Middle frontal gyrus (tissue), 1 donor: Measurements from ENCODE around the gene BEST1.
"Not testable (repeated sequence)": the region's sequence is repeated elsewhere in the genome, so short reads cannot be mapped to it uniquely, and the experiment has no call there.

ENCODE experiments used
- DNase-seq: peaks from one replicate; pipeline ENCODE4 v3.0.0-alpha.2; 2015; ENCODE audit warnings: low spot score; ENCODE audit errors: extremely low spot score

The BEST1 gene

DNA sequence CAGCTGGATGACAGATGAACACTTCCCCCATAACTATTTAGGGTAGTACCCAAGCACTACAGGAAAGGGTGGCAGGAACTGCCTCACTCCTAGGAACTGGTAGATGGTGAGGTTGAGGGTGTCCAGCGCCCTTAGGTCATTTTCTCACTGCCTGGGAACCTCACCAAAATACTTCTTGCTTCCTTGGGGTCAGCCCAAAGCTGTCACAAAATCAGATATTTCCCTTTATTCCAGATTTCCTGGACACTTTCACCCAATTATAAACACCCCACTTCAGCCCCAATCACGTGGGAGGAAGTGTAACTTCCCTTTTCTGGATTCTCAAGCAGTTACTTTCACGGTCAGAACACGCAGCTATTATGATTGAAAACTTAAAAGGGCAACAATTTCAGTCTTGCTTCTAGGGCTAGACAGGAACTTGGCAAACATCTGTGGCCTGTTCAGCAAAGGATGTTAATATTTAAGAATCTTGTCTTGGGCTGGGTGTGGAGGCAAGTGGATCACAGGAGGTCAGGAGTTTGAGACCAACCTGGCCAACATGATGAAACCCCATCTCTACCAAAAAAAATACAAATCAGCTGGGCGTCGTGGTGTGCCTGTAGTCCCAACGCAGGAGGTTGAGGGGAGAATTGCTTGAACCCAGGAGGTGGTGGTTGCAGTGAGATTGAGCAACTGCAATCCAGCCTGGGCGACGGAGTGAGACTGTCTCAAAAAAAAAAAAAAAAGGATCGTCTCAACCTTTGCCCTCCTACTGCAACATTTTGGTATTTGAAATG lies 13.3 kb downstream of the BEST1 start:
- no peak for DNase-seq

DNA sequence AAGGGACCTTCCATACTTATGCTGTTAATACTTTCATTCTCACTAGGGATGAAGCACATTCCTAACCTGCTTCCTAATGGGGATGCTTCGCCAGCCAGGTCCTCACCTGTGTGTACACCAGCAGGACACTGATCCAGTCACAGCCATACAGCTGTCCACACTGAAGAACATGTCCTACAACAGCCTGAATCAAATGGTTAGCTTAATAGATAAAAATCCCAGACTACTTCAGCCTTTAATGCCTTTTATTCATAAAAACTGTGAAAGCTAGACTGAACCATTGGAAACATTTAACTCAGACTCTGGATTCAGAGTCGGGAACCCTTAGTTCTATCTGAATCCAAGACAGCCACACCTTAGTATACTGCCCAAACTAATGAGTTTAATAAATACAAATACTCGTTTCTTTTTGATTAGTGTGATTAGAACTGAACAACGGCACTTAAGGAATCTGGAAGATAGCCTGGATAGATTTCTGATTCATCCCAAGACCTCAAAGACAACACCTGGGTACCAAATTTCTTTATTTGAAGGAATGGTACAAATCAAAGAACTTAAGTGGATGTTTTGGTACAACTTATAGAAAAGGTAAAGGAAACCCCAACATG lies 14.0 kb downstream of the BEST1 start:
- no peak for DNase-seq

DNA sequence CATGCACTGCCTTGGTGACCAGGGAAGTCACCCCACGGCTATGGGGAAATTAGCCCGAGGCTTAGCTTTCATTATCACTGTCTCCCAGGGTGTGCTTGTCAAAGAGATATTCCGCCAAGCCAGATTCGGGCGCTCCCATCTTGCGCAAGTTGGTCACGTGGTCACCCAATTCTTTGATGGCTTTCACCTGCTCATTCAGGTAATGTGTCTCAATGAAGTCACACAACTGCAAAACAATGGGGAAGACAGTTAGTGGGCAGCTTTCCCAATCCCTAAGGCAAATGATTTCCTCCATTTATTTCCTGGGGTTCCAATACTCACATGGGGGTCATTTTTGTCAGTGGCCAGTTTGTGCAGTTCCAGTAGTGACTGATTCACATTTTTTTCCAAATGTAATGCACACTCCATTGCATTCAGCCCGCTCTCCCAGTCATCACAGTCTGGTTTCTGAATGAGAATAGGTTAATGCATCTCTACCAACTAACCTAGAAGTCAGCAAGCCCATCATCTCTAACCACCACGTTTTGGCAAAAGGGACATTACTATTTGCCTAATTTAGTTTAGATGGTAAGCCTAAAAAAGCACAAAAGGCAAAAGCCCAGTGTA lies 14.6 kb downstream of the BEST1 start:
- not testable (repeated sequence) for DNase-seq

DNA sequence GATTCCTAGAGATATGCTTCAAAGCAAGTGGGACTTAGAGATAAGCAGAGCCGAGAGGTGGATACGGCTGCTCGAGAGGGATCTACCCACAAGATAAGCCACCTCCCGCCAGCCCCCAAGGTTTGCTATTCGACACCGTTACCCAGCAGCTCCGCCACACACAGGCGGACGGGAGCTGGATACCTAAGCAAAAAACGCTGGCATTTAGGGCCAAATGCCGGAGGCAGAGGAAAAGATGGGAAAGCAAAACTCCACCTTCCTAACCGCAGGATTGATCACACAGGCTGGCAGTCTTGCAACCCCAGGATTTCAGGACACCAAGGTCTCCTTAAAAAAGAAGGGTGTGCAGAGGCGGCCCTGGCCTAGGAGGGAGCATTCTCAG lies 16.6 kb downstream of the BEST1 start:
- no peak for DNase-seq

DNA sequence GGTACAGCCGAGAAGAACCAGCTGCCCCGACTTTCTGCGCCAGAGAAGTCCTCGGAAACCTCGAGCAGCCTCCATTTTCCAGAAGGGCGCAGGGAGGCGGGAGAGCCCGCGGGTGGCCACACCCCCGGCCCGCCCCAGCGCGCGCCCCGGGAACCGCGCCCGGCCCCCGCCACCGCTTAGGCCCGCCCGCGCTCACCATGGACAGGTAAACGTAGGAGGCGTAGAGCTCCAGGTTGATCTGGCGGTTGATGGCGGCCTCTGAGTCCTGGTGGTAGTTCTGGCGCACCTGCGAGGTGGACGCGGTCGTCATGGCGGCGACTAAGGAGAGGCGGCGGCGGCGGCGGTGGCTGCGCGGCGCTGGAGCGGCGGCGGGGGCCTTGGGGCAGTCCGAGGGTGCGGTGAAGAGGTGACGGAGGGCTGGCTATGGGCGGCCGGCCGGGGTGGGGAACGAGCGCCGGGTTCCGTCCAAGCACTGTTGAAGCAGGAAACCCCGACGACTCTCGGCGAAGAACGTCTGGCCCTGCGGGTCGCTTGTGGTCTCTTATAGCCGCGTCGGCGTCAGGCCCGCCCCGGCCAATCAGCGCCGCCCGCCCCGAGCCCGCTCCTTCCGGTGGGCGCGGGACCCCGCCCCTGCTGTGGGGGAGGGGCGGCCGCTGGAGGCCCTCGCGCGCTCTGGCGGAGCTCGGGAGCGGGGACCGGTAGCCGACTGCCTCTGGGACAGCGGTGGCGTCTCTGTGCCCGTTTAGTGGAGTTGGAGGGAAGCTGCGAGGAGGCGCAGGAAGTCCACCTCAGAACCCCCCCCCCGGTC lies 17.2 kb downstream of the BEST1 start, which contains the start of gene FTH1:
Gene FTH1, minus strand, starts transcription at position 519 of the 808 bp plus-strand sequence. Its CDS starts 209 bp downstream, at position 310.
- DNase-seq = peak; percentile 89

DNA sequence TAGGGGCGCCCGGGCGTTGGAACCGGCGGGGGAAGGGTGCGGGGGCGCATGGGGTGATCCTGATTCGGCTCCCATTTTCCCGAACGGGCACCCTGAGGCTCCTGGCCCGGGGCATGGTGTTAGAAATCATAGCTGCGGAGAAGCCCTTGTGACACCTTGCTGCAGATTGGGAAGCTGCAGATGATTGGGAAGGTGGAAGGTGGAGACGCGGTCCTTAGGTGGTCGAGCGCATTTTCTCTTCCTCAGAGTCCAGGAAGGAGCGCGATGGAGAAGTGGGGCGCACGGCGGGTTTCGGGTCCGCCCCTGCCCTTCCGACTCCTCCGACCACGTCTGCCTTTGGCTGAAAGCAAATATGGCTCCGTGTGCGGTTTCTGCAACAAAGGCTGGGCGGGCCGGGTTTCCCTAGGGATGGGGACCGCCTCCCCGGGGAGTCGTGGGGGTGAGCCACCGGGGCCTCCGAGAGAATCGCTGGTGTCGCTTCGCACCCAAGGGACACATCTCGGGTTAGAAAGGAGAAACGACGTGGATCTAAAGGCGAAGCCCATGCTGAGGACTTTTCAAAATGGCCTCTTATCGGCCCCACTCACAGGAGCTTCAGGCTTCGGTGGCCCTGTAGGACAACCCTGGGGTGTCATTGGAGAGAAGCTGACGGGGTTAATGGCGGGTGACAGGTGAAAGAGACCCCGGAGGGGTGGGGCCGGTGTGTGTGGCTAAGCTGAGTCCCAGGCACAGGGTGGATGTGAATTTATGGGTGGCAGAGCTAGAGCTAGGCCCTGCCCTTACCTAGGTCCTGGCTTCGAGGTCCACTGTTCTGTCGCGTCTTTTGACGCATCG lies 18.0 kb downstream of the BEST1 start:
- DNase-seq = no peak

DNA sequence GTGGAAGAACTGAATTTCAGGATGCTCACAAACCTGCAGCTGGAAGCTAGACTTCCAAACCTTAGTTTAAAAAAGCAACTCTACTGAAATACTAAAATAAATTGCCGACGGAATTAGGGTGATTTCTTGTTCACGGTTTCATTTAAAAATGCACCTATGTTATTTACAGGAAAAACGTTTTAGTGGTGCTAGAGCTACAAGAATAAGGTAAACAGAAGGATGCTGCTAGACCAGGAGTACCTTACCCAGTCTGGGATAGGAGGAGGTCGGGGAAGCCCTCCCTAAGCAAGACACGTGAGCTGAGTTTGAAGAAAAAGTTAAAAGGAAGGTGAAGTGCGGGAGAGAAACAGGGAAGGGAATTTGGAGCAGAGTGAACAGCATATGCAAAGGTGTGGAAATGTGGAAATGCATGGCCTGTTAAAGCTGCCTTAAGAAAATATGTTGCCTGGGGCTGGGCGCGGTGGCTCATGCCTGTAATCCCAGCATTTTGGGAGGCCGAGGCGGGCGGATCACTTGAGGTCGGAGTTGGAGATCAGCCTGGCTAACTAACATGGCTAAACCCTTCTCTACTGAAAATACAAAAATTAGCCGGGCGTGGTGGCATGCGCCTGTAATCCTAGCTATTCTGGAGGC lies 18.7 kb downstream of the BEST1 start:
- DNase-seq = no peak

DNA sequence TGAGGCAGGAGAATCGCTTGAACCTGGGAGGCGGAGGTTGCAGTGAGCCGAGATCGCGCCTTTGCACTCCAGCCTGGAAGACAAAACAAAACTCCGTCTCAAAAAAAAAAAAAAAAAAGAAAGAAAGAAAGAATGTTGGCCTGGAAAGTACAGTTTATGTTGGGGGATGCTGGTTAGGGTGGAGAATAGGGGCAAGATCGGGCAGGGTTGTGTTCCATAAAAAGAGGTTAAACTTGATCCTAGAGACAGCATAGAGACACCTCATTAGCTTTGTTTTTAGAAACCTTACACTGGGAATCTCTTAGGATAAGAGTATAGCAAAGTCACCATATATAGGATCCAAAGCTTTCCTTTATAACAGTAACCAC lies 19.2 kb downstream of the BEST1 start:
- DNase-seq = no peak

DNA sequence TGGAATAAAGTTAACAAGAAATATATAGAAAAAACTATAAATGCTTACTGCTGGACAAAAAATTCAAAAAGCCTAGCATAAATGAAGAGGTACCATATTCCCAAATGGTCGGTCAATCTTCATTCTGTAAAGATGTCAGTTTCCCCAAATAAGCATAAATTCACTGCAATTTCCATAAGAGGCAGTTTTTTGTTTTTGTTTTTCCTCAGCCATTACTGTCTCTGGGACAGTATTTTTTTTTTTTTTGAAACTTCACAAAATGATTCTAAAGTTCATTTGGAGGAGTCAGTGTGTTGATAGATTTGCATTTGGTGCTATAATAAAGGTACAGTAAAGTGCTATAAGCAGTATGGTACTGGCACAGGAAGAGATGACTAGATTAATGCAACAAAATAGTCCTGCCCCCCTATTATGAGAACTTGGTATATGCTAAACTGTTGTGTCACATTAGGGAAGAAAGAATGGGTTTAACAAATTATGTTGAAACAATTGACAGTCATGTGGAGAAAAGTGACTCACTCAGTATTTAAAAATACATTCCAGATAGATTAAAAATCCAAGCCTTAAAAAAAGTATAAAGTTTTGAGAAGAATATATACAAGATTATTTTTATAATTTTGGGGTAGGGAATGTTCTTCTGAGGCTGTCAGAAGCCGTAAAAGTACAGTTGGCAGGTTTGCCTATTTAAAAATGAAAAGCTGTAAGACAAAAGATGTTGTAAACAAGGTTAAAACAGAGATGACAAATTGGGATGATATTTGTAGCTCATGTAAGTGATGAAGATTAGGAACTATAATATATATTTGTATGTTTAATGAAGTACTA lies 19.9 kb downstream of the BEST1 start:
- DNase-seq = no peak

DNA sequence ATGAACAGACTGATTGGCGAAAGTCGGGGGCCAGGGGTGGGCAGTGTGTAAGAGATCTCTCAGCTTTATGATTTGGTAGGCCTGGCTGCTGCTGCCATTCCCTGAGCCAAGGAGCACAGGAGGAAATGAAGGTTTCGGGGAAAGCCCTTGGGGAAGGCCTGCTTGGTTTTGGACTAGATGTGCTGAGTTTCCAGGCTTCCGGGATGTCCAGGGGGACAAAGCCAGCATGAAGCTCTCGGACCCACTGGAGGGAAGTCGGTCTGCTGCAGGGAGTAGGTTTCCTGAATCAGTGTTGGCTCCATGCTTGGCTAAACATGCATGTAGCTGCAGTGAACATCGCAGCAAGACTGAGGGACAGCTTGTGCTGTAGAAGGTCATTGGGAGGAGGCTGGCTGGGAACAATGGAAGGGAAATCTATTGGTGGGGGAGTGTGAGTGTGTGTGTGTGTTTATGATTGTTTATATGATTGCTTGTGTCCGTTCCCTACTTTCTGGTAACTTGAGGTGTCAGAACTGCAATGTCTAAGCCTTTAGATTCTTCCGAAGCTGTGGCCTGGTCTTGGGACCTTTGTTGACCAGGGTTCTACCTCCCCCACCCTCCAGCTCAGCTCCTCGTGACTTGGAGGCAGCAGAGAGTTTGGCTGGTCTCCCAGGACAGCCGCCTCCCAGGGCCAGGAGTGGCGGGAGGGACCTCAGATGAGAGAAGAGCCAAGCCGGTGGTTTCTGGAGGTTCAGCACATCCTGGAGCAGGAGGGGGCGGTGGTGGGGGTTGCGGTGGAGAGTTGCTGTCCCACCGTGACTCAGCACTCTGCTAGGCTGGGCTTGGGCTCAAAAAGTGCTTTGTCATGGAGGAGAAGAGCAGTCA lies 21.3 kb downstream of the BEST1 start:
- DNase-seq = peak; percentile 89

DNA sequence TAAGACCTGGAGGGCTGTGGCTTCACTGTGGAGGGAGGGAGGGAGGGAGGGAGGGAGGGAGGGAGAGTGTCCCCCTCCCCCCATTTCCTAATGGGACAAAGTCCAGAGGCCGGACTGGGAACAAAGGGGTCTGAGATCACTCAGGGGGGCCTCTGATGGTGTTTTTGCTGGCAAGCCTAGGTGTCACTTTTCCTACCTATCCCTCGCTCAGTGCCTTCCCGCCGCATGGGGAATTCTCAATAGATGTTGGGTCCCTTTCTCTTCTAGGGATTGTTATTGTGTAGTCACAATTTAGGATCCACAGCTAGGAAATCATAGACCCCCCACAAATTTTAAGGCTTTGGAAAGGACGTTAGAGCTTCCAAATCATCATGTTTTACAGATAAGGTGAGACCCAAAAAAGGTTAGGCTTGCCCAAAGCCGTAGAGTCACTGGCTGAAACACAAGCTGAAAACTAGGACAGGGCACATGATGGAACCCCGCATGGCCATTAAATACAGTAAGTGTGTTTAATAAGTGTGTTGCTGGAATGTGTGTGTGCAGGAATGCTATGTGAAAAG lies 22.0 kb downstream of the BEST1 start:
- DNase-seq = no peak

DNA sequence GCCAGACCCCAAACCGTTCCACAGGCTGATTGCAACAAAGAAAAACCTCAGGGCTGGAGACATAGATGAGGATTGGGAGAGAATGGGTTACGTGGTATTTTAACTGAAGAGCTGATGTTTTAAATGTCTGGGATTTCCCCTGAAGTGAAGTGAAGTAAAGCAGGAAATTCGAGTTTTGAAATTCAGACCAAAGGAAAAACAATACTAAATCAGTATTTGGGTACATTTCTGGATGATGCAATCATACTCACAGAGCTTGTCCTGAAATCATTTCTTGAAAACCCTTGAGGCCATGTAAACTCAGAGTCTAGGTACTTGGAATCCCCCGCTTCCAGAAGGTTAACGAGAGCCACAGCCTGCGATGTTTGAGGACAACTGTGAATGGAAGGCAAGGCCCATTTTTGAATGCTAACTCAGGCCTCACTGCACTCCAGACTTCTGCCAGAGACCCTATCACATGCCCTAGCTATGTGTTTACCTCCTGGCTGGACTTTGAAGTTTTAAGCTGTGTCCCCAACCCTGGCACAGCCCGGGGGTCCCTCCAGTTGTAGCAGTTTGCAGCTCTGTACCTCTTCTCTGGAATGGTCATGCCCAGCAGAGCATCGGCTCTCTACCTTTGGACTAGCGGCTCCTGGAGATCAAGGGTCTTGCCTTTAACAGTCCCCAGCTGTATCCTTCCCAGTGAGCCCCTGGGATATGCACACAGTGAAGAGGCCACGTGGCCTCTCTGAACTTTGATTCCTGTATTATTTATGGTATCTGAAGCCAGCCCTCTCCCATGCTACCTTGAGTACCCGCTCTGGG lies 22.7 kb downstream of the BEST1 start:
- no peak for DNase-seq

DNA sequence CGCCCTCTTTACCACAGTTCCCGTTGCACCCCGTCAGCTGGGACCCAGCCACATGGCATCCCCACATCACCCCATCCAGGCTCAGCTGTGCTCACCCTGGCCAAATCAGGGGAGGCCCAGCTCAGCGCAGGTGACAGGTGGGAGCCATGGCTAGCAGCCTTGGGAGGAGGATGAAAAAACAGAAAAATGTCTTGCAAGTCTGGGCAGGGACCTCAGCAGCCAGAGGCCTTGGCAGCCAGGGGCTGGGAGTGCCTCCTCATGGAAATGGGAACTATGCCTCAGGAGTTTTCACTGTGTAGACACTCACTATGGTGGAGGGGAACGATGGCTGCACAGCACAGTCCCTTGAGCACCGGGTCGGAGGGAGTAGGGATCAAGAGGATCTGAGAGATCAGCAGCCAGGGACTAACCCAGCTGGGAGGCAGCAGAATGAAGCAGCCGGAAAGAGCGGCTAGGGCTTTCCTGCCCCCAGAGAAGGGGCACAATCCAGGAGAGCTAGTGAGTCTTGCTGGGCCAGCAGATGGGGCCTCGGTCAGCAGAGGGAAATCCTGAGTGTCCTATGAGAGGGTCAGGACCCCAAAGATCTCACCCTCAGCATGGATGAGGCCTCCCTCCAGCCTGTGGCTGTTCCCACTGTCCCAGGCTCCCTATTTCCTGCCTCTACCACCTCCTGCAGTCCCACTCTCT lies 23.5 kb downstream of the BEST1 start:
- no peak for DNase-seq

DNA sequence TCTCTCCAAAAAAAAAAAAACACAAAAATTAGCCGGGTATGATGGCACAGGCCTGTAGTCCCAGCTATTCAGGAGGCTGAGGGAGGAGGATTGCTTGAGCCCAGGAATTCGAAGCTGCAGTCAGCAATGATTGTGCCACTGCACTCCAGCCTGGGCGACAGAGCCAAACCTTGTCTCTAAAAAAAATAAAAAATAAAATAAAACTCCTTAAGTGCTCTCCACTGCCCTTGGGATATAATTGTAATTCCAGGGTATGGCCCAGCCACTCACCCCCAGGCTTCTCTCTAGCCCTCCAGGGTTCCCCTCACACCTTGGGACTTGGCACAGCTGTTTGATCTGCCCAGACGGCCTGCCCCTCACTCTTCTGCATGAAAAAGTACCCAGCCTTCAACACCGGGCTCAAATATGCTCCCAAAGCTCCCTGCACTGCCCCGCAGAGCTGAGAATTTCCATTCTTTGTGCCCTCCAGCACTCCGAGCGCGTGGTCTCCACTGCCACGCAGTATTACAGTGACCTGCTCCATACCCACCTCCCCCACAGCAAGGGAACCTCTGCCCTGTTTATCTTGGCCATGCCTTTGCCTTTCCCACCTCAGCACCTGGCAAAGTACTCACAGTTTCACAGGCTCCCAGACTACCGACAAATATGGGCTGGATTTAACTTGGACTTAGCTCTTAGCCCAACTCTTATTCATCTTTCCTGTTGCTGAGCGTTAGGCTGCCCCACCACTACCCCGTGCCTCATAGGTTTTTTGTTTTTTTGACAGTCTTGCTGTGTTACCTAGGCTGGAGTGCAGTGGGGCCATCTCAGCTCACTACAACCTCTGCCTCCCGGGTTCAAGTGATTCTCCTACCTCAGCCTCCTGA lies 24.8 kb downstream of the BEST1 start:
- DNase-seq = no peak

DNA sequence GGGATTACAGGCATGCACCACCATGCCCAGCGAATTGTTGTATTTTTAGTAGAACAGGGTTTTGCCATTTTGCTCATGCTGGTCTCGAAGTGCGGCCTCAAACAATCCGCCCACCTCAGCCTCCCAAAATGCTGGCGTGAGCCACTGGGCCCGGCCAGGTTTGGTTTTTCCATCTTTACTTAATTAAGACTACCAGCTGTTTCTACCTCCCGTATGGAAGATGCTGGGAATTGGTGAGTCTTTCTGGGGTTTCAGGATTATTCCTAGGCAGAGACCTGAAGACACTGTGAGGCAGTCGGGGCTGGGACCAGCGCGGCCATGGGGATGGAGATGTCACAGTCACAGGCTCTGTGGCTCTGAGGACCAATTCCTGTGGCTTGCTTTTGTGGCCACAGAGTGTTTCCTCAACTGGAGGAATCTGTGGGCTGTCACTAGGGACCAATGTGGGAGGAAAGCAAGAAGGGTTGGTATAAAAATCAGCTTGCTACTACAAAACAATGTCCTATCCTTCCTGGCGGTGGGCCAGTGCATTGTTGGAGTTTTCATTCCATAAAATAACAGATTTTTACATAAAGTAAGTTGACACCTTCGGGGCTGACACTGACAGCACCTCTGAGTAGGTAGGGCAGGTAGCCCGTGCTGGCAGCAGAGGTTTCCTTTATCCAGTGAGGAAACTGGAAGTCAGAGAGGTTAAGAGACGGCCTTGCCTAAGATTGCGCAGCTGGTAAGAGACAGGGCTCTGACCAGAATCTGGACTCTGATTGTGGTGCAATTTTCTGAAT lies 25.7 kb downstream of the BEST1 start:
- DNase-seq = no peak
